ENCODE results near the gene SMC6. TPM values are rescaled to one million over a fixed set of nuclear protein-coding genes. Genes with fewer than 3 reads are reported as not detected.

The SMC6 gene
- total and polyA plus RNA-seq, 10 of the 15 experiments (the other 5 are each of a cell fraction or from before 2014, with no cell fraction given), result 12.8 to 63.8 (median 38.8) TPM

- TF ChIP-seq E2F8 (IDR thresholded peaks at IDR 0.05; ENCODE audit: low read depth, partially characterized antibody) (no peak), EP300 (IDR thresholded peaks at IDR 0.05; ENCODE audit: borderline replicate concordance in 1 of 2, control insufficient read depth in 1 of 2, low read depth in 2 of 2, low read length in 2 of 2) (0 out of 4 replicates have a peak, but pooled peaks of 1 of the 2 experiments have one; percentile 15), POU2F2 (IDR thresholded peaks at IDR 0.05; ENCODE audit: borderline replicate concordance, low read depth, low read length) (no peak), NFYA (IDR thresholded peaks at IDR 0.05; ENCODE audit: borderline replicate concordance, low read depth, low read length) (no peak), IRF4 (IDR thresholded peaks at IDR 0.05; ENCODE audit: low read depth, low read length) (0 out of 2 replicates have a peak, but pooled peaks have one; percentile 32)
Measured at GRCh38 chr2:17646081-17646554, 107.5 kb downstream of the SMC6 start (continued).

DNA sequence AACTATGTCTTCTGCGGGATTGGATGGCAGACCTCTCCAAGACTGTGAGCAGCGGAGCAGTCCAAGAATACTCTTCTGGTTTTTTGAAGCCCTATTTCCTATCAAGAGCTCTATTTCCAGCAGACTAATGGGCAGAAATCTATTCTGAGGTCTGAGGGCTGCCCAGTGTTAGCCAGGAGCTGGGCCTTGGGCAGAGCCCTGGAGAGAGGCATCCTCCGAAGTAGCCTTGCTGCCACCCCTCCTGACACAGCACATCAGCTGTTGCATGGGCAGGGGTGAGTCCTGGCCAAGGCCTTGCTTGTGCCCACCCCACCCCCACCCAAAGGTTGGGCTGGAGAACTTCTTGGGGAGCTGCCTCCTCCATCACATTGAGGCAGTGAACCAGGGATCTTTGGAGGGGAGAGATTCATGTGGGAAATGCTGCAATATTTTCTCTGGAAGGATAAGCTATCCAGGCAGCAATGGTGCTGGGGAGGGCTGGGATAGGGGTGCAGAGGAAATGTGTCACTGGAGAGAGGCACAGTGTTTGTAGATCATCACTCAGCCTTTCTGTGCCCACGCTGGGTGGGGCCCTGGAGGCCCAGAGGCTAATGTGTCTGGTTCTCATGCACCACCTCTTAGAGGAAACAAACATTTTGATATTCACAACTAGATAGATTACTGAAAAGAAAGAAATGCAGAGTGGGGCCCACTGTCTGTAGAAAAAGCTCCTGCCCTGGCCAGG lies 108.5 kb downstream of the SMC6 start:
- ChIA-PET RAD21 (ENCODE audit: unreplicated experiment) (interaction anchor here (0.8 to 7.1 kb wide), 11 partner anchors 11 to 505 kb away, joined by 3 to 138 read pairs (median 4); no protein-coding TSS in a partner anchor), SMC1A (ENCODE audit: uncharacterized antibody, unreplicated experiment) (interaction anchor here (0.7 to 6.7 kb wide), 18 partner anchors 9 to 535 kb away, joined by 3 to 165 read pairs (median 5); no protein-coding TSS in a partner anchor), POLR2A (interaction anchor here (1.0 kb wide), 1 partner anchor 14 kb away, joined by 4 read pairs; no protein-coding TSS in a partner anchor), CTCF (interaction anchor here (0.7 to 24.9 kb wide), 29 partner anchors 9 to 504 kb away, joined by 3 to 604 read pairs (median 4); partner anchors contain the start of gene RAD51AP2)
- WGBS (ENCODE audit: insufficient coverage, insufficient replicate concordance, low lambda C conversion rate, missing lambda C conversion rate), result 65% methylated on average over 4 of the region's 4 CpGs
- H3K79me2 ChIP-seq (ENCODE audit: control insufficient read depth, insufficient read depth, low read length), result no peaks in the 10 kb centered on the region
- no peaks in the 10 kb centered on the region for H4K20me1 ChIP-seq (ENCODE audit: control insufficient read depth, insufficient read depth)
- no peak overlapping the region for H3K4me2 ChIP-seq (ENCODE audit: control insufficient read depth, insufficient read depth)
- DNase-seq (ENCODE audit: low read depth, low spot score), result no peak
- BruUV-seq (replicated peaks), result no TSS peak
- peaks cover 3% of the 10 kb centered on the region for H3K4me1 ChIP-seq (ENCODE audit: control insufficient read depth, insufficient read depth, low read length)
- no peaks in the 10 kb centered on the region for H3K36me3 ChIP-seq (ENCODE audit: control insufficient read depth in 2 of 2, insufficient read depth in 2 of 2, low read length in 1 of 2)
- H3K9ac ChIP-seq (ENCODE audit: control insufficient read depth, insufficient read depth, low read length), result no peak overlapping the region
- H3K4me3 ChIP-seq, result no peak overlapping the region
- in situ Hi-C loops (cut with MboI) (no loop called here), intact Hi-C loops (cut with micrococcal nuclease; ENCODE audit: unreplicated experiment) (no loop called here)
- no peak overlapping the region for H3K27ac ChIP-seq (ENCODE audit: control insufficient read depth, insufficient read depth)
- no peak for FAIRE-seq
- H2AFZ ChIP-seq (ENCODE audit: control insufficient read depth, low read depth, low read length), result no peak overlapping the region
- ATAC-seq, result no peak
- no peaks in the 10 kb centered on the region for H3K9me3 ChIP-seq (replicated peaks; ENCODE audit: control insufficient read depth, insufficient read depth, low read length)
- no peaks in the 10 kb centered on the region for H3K27me3 ChIP-seq (replicated peaks in 1 of 2; ENCODE audit: control insufficient read depth in 2 of 2, insufficient read depth in 2 of 2, low read length in 1 of 2)
- TF ChIP-seq MXI1 (IDR thresholded peaks at IDR 0.05; ENCODE audit: low read depth, low read length) (no peak), STAT1 (conservative IDR thresholded peaks at IDR 0.05) (no peak), BMI1 (IDR thresholded peaks at IDR 0.05; ENCODE audit: borderline replicate concordance) (no peak), ZNF687 (IDR thresholded peaks at IDR 0.05) (no peak), HCFC1 (IDR thresholded peaks at IDR 0.05; ENCODE audit: low read length) (no peak), SMAD5 (IDR thresholded peaks at IDR 0.05; ENCODE audit: low read depth) (no peak), ZNF207 (IDR thresholded peaks at IDR 0.05; ENCODE audit: borderline replicate concordance) (no peak), MEF2A (IDR thresholded peaks at IDR 0.05; ENCODE audit: insufficient read depth, low read depth, low read length) (no peak), RAD21 (IDR thresholded peaks at IDR 0.05; ENCODE audit: insufficient read depth, low read depth, low read length) (no peak), HDGF (IDR thresholded peaks at IDR 0.05) (no peak)
